HG02981 (cell line): ENCODE measurements around the gene DCTN2.

Experiments
- ATAC-seq: cut with Tn5 transposase; IDR thresholded peaks from one replicate; pipeline ENCODE4 v1.9.1; 2021; ENCODE audit warnings: mild to moderate bottlenecking, moderate library complexity; ENCODE audit not compliant: unreplicated experiment

Gene DCTN2

GRCh38 chr12:57491393-57492280 is 55.4 kb downstream of the DCTN2 start:
- ATAC-seq: no peak

GRCh38 chr12:57490126-57490525 is 56.9 kb downstream of the DCTN2 start:
- no peak for ATAC-seq

- no peak for ATAC-seq
These were observed 57.8 kb downstream of the DCTN2 start for GRCh38 chr12:57489157-57489641.

GRCh38 chr12:57488402-57489156 is 58.4 kb downstream of the DCTN2 start:
- ATAC-seq: no peak

GRCh38 chr12:57487597-57488401 is 59.2 kb downstream of the DCTN2 start, which contains the start of gene MARS1:
TSS of gene MARS1 (plus strand) at chr12:57488068. CDS start at chr12:57488091, 23 bp downstream.
- peak; percentile 94 for ATAC-seq

- ATAC-seq: no peak
These were observed 59.9 kb downstream of the DCTN2 start for GRCh38 chr12:57487055-57487596.

GRCh38 chr12:57485695-57486094 is 61.3 kb downstream of the DCTN2 start:
- ATAC-seq: no peak

GRCh38 chr12:57483466-57483865 is 63.5 kb downstream of the DCTN2 start:
- ATAC-seq: no peak

GRCh38 chr12:57481671-57482070 is 65.3 kb downstream of the DCTN2 start:
- no peak for ATAC-seq
